NCI-H2029 treated with DMSO at 0.1 percent for 48 hours (cell line): Measurements from ENCODE around the gene TMPRSS11B.
"Not testable (repeated sequence)": the region's sequence is repeated elsewhere in the genome, so short reads cannot be mapped to it uniquely, and the experiment has no call there.

Source experiments
- DNase-seq: peaks from one replicate; lab custom pipeline; 2025; lab: John Stamatoyannopoulos, UW

Gene TMPRSS11B

GRCh38 chr4:68218044-68218443, 27.4 kb downstream of the TMPRSS11B start:
- DNase-seq: no peak

GRCh38 chr4:68216501-68216900, 29.0 kb downstream of the TMPRSS11B start:
- DNase-seq: no peak

- no peak for DNase-seq
These were observed 36.5 kb downstream of the TMPRSS11B start for GRCh38 chr4:68209003-68209402.

- DNase-seq: not testable (repeated sequence)
These were observed 51.2 kb downstream of the TMPRSS11B start for GRCh38 chr4:68194305-68194704.

- no peak for DNase-seq
These were observed 52.3 kb downstream of the TMPRSS11B start for GRCh38 chr4:68193194-68193593.

- DNase-seq: no peak
These were observed 58.3 kb downstream of the TMPRSS11B start for GRCh38 chr4:68187145-68187544.

- DNase-seq: no peak
These were observed 60.6 kb downstream of the TMPRSS11B start for GRCh38 chr4:68184923-68185322.

GRCh38 chr4:68183417-68183816, 62.1 kb downstream of the TMPRSS11B start:
- no peak for DNase-seq

- no peak for DNase-seq
These were observed 63.1 kb downstream of the TMPRSS11B start for GRCh38 chr4:68182382-68182820.

- no peak for DNase-seq
These were observed 64.5 kb downstream of the TMPRSS11B start for GRCh38 chr4:68180849-68181526.

- DNase-seq: no peak
These were observed 68.6 kb downstream of the TMPRSS11B start for GRCh38 chr4:68176904-68177303.
